HG03139 (cell line): ENCODE data around the gene ZNF606.

Experiments
- ATAC-seq: cut with Tn5 transposase; IDR thresholded peaks from one replicate; pipeline ENCODE4 v1.9.1; 2021; ENCODE audit not compliant: unreplicated experiment

The ZNF606 gene

GRCh38 chr19:57934820-57935665 lies 67.6 kb downstream of the ZNF606 start, which contains the start of gene ZNF418:
Gene ZNF418, minus strand, starts transcription at chr19:57935402. Its CDS starts 1,580 bp downstream, at chr19:57933822.
- no peak for ATAC-seq

GRCh38 chr19:57927587-57927986 lies 75.0 kb downstream of the ZNF606 start:
- no peak for ATAC-seq
